NCI-H524 treated with DMSO at 0.1 percent for 48 hours (cell line): ENCODE results near the gene EMP2.
"Not testable (repeated sequence)": the region's sequence is repeated elsewhere in the genome, so short reads cannot be mapped to it uniquely, and the experiment has no call there.

Source experiments
- DNase-seq: peaks from one replicate; lab custom pipeline; 2025; lab: John Stamatoyannopoulos, UW

Gene EMP2

DNA sequence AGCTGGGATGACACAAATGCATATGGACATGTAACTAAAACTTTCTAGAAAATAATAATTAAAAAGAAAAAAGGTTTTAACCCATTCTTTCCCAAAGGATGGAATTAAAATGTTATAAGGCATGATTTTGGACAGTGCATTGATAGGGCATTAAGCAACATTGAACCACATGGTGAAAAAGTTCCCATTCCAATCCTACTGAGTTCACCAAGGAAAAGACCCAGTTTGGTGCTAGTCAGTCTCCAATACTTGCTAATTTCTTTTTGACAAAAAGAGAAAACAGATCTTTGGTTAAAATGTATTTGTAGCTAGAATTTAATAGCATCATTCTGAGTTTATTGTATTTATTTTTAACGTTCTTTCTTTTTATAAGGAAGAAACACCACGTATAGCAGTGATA lies 28.1 kb downstream of the EMP2 start:
- DNase-seq = no peak

DNA sequence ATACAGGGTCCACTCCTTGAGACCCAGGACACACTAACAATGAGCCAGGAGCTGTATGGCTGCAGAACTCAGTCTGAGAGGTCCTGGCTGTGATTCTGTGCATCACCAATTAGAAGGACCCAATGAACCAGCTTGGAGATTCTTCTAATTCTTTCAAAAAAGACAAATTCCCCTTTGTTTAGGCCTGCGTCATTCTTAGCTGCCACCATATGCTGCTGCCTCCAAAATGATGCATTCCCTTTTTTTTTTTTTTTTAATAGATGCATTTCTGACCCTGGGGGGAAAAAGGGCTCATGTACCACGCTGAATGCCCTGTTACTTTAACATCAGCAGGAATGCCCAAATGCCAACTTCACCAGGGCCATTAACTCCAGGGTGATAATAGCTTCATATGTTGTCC lies 28.5 kb downstream of the EMP2 start:
- no peak for DNase-seq

DNA sequence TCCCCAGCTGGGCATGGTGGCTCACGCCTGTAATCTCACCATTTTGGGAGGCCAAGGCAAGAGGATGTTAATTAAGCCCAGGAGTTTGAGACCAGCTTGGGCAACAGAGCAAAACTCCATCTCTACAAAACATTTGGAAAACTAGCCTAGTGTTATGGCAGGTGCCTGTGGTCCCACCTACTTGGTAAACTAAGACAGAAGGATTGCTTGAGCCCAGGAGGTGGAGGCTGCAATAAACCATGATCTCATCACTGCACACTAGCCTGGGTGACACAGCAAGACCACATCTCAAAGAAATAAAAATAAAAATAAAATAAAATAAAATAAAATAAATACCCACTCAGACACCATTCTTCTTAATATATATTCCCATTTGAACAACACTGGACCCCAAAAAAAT lies 32.0 kb downstream of the EMP2 start:
- no peak for DNase-seq

DNA sequence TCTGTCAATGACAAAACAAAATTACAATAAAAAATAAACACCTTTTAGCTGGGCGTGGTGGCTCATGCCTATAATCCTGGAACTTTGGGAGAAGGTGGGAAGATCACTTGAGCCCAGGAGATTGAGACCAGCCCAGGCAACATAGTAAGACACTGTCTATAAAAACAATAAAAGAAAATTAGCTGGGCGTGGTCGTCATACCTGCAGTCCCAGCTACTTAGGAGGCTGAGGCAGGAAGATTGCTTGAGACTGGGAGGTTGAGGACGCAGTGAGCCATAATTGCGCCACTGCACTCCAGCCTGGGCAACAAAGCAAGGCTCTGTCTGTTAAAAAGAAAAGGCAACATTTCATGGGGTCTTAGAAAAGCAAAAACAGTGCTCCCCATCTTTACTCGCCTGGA lies 32.7 kb downstream of the EMP2 start:
- no peak for DNase-seq

DNA sequence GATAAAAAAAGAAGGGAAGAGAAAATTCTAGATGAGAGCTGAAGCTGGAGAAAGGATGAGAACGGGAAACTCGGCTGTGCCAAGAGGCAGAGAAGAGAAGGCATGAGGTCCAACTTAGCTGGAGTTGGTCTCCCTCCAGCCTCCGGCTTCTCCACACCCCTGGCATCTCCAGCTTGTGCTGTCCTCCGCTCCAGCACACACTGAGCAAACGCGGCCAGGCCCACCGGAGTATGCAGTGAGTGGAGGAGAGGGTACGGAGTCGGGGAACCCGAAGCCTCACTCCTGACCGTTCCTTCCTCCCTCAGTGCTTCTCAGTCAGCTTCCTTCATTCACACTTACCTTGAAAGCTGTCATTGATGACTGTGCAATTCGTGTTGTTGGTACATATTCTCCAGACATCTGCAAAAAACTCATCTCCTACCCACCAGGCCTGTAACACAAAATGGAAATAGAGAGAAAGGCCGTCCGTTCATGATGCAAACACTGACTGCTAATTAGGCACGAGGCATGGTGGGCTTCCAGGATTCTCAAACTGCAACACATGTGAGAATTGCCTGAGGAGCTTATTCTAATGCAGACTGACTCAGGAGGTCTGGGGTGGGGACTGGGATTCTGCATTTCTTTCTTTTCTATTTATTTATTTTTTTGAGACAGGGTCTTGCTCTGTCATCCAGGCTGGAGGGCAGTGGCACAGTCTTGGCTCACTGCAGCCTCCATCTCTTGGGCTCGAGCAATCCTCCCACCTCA lies 37.0 kb downstream of the EMP2 start:
- no peak for DNase-seq

DNA sequence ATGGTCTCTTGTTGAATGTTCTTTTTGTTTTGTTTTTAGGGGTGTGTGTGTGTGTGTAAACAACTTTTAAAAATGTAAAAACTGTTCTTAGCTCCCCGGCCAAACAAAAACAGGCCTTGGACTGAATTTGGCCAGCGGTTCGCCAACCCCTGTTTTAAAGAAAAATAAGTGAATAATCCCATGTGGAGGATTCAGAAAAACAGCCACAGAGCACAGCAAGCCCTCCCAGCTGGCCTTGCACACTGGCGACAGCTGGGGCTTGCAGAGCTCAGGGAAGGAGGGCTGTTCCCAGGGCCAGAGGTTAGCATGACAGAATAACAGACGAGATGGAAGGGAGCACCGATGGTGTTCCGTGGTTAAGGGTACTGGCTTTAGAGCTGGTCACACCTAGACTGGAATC lies 39.0 kb downstream of the EMP2 start:
- DNase-seq = no peak

DNA sequence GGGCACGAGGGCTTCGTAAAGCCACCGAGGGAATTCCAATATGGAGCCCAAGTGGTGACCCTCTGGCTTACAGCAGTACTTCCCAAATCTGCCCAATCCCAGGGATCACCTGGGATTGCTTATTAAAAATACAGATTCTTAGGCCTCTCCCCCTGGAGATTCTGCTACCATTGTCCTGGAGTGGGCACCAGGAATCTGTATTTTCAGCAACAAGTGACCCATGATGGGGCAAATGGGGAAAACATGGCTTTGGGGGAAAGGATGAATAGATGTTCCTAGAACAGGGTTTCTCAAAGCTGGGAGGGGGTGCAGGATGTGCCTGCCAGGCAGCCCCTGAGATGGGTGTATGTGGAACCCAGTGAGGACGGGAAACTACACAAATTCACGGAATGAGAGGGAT lies 40.6 kb downstream of the EMP2 start:
- DNase-seq = no peak

DNA sequence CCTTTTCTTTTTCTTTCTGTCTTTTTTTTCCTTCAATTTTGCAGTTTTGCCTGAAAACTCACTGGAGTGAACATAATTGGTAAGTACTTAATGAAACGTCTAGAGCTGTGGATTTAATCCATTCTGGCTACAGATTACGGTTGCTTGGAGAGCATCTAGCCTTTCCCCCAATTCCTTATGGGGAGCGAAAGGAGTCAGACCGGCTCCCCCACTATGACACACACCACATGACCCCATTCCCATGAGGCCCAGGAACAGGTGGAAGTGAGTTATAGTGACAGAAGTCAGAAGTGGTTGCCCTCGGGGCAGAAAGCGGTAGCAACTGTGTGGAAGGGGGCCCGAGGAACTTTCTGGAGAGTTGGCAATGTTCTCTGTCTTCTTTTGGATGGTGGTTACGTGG lies 41.2 kb downstream of the EMP2 start:
- no peak for DNase-seq

DNA sequence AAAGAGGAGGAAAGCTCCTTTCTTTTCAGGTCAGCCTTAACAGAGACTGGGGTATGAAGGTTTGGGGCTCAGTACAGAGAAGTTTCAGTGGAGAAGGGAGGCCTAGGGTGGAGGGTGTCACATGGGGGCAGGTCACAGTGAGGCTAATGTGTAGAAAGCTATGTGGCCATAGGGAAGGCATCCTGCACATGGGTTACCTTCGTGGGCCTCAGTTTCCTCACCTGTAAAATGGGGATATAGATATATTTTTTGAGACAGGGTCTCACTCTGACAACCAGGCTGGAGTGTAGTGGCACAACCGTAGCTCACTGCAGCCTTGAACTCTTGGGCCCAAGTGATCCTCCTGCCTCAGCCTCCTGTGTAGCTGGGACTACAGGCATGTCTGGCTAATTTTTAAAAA lies 41.8 kb downstream of the EMP2 start:
- DNase-seq = no peak

DNA sequence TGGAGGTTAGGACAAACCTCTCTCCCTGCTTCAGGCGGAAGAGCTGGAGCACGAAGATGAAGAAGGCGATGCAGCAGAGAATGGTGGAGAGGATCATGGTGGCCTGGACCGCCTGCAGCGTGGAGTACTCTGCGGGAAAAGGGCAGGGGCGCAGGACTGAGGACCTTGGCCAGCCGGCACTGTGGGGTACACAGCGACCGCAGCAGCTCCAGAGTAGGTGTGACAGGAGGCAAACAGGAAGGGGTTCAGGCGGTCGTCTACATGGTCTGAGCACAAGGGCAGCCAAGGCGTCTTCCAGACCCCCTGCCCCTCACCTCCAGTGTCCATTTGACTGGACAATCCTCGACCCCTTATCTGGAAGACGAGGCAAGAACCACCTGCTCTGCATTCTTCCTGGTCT lies 42.5 kb downstream of the EMP2 start:
- no peak for DNase-seq

DNA sequence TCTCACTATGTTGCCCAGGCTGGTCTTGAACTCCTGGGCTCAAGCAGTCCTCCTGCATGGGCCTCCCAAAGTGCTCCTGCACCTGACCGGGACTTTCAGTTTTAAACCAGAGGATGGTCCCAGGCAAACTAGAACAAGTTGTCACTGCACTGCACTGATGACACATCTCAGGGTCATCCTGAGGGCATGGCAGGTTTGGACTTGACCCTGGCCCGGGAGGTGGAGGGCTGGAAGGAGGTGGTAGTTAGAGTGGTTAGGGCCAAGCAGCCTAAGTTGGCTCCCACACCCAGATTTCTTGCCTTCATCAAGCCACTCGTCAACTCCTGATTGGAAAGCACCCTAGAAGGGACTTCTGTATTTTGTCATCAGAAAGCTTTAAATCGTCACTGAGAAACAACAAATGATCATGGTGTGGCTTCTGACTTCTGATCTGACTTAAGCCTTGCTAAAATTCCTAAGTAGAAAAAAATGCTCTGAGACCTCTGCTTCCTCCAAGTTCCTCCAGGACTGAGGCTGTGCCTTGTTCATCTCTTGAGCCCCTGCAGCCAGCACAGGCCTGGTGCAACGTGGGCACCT lies 43.5 kb downstream of the EMP2 start:
- DNase-seq = no peak

DNA sequence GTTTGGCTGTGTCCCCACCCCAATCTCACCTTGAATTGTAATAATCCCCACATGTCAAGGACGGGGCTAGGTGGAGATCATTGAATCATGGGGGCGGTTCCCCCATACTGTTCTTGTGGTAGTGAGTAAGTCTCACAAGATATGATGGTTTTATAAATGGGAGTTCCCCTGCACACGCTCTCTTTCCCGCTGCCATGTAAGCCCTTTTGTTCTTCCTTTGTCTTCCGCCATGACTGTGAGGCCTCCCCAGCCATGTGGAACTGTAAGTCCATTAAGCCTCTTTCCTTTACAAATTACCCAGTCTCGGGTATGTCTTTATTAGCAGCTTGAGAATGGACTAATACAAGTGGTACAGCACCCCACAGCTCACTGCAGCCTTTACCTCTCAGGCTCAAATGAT lies 44.1 kb downstream of the EMP2 start:
- not testable (repeated sequence) for DNase-seq

DNA sequence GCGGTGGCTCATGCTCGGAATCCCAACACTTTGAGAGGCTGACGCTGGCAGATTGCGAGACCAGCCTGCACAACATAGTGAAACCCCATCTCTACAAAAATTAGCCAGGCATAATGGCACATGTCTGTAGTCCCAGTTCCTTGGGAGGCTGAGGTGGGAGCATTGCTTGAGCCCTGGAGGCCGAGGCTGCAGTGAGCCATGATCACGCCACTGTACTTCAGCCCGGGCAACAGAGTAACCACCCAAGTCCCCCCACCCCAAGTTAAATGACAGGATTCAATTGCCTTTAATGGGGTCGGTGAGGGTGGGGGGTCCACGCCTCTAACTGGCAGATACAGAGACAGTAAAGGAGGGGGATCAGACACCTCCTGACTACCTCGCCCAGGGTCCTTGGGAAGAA lies 44.9 kb downstream of the EMP2 start:
- no peak for DNase-seq

DNA sequence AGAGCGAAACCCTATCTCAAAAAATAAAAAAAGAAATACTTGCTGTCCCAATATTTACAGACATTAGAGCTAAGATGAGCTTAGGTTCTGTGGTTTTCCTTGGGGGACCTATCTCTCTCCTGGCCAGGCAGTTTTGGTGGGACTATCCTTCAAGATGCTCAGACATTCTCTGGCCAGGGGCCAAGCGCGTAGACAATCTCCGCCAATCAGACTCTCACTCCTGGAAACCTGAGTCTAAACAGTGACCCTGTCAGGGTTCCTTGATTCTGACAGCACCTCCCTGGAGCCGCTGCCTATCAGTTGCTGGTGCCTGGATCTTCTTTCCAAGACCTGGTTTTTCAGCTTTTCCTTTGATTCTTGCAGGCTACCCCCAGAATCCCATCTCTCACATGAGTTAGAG lies 45.6 kb downstream of the EMP2 start:
- DNase-seq = no peak

DNA sequence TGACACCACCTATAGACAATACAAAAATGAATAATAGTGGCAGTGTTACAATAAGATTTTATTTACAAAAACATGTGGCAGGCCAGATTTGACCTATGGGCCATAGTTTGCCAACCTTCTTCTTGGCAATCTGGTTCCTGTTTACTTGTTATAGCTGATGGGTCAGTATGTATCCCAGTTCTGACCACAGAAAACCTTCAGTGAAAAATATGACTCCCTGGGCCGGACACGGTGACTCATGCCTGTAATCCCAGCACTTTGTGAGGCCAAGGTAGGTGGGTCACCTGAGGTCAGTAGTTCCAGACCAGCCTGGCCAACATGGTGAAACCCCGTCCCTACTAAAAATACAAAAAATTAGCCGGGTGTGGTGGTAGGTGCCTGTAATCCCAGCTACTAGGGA lies 46.8 kb downstream of the EMP2 start:
- not testable (repeated sequence) for DNase-seq

DNA sequence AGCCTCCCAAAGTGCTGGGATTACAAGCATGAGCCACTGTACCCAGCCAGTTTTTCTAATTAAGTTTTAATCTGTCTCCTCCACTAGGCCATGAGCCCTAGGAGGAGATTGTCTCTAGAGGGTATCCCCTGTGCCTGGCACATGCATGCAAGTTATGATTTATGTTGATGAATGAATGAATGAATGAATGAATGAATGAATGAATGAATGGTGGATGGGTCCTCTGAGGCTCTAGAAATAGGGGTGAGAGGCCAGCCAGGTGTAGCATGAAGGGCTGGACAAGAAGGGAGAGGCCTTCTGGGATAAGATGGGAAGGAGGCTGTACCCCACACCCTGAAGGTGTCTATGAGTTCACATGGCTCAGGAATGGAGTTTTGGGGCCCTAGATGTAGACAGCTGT lies 48.8 kb downstream of the EMP2 start:
- DNase-seq = no peak

DNA sequence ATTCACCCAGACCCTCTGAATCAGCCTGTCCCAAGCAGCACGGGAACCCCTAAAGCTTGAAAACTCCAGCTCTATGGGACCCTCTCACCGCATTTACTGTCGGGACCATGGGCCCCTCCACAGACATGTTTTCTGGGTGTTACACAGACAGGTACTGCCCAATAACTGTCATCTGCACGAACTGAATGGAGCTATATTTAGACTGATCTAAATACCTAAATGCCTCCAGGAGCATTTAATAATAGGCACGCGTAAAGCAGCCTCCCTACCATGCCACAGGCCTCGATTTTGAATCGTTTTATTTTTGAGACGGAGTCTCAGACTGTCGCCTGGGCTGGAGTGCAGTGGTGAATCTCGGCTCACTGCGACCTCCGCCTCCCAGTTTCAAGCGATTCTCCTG lies 49.7 kb downstream of the EMP2 start:
- no peak for DNase-seq

DNA sequence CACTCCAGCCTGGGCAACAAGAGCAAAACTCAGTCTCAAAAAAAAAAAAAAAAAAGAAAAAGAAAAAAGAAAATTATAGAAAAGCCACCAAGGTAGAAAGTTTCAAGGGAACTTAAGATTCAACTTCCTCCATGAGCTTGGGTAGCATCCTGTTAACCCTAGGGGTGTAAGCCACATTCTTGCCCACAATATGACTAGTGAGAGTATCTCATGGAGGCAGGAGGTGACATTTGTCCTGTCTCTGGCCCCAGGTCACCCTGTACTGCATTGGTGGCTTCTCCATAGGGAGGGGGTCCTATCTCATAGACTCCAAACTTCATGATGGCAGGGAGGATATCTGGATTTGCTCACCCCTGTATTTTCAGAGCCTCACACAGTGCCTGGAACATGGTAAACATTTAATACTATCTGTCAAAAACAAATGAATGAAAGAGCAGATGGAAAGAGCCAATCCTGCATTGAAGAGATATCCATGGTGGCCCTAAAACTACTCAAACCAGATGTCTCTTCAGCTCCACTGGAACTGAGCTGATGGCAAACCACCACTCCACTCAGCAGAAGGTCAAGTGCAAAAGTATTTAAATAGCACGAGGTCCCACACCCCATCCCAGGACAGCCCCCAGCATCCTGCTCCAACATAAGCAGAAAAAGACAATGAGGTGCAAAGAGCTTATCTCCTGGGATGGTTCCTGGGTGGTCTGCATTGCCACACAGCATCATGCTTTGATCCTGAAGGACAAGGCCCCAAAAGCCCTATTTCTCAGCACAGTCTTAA lies 50.3 kb downstream of the EMP2 start:
- no peak for DNase-seq

DNA sequence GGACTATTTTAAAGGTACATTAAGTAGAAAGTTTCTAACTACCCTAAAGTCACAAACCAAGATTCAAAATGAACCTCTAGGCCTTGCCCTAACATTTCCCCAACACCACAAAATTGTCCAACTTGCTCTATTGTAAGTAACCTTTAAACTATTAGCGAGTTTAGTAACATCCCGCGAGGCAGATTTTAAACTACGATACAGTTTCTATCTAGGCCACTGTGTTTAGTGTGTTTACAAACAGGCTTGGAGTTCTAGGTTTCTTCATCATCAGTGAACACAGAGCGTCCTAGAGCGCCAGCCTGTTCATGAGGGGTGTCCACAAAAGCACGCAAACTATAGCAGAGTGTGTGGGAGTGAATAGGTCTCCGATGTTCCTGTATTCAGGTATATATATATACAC lies 51.8 kb downstream of the EMP2 start:
- no peak for DNase-seq

DNA sequence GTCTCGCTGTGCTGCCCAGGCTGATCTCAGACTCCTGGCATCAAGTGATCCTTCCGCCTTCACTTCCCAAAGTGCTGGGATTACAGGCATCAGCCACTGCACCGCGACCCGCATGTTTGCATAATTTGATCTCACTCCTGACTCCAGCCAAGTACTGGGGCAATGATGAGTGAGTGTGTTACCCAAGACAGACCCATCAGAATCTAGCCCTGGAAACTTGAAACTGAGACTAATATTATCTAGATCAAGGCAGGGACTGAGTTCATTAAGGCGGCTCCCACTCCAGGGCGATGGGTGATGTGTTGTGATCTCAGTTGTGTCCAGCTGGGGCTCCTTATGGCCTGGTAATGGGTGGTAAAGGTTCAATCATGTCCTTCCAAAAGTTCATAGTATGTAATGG lies 53.4 kb downstream of the EMP2 start:
- no peak for DNase-seq

DNA sequence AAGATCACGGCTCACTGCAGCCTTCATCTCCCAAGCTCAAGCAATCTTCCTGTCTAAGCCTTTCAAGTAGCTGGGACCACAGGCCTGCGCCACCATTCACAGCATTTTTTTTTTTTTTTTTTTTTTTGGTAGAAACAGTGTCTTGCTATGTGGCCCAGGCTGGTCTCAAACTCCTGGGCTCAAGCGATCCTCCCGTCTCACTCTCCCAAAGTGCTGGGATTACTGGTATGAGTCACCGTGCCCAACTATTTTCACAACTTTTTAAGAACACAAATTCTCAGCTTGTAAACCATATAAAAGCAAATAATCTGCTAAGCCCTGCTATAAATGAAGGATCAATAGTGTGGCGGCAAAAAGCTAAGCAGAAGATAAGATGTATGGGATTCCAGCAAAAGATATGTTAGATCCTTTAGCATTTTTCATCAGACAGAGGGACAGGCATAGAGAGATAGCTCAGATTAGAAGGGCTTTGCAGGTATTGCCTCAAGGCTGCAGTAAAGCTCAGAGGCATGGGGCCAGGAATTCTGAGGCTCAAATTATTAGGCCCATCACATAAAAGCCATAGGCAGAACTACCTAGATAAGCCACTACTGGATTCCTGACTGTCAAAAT lies 55.1 kb downstream of the EMP2 start:
- no peak for DNase-seq

DNA sequence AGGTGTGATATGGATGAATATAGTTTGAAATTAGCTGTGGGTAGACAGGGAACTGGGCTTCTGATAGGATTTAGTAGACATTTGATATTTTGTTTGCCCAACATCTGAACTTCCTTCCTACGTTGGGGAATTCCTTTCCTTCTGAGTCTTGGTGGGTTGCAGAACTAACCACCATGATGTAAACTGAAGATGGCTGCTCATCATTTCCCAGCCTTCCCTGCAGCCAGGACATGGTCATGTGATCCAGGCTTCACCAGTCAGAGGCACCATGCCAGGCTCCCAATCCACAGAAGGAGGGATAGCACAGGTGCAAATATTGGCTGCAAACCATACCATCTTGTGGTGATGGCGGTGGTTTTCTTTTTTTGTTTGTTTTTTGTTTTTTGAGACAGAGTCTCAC lies 57.4 kb downstream of the EMP2 start:
- no peak for DNase-seq

DNA sequence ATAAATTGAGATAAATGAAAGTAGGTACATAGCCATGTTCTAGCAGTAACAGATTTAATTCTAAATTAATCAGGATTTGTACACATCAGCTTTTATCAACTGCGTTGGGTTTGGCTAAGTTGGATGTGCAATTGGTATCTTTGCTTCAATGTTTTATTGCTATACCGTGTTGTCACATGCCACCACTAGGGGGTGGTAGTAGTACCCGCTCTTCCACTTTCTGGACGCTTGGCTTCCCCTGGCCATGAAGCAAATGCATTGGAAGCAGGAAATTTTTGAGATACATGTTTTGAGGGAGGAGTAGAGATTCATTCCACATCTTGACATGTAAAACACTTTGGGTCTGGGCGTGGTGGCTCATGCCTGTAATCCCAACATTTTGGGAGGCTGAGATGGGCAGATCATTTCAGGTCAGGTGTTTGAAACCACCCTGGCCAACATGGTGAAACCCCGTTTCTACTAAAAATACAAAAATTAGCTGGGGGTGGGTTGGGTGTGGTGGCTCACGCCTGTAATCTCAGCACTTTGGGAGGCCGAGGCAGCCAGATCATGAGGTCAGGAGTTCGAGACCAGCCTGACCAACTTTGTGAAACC lies 58.6 kb downstream of the EMP2 start:
- peak; percentile 5 for DNase-seq
